AG10803 (cell line): ENCODE results near the gene VSIG10L2.
"Not testable (repeated sequence)": the region's sequence is repeated elsewhere in the genome, so short reads cannot be mapped to it uniquely, and the experiment has no call there.

Experiments
- DNase-seq: peaks from one replicate; pipeline ENCODE4 v3.0.0; 2010; ENCODE audit warnings: low read depth
- H3K4me3 ChIP-seq: 2 replicates; pipeline ENCODE4 v1.5.1; 2011; ENCODE audit warnings: mild to moderate bottlenecking, low read length, control low read depth
- TF ChIP-seq, protein P1 (sequence below): conservative IDR thresholded peaks from 2 replicates; pipeline ENCODE4 v1.5.1; 2011; ENCODE audit warnings: mild to moderate bottlenecking, low read length, control low read depth, inconsistent platforms

VSIG10L2 gene

GRCh38 chr11:125910226-125910849, 35.5 kb upstream of the VSIG10L2 start:
- TF ChIP-seq, protein P1, sequence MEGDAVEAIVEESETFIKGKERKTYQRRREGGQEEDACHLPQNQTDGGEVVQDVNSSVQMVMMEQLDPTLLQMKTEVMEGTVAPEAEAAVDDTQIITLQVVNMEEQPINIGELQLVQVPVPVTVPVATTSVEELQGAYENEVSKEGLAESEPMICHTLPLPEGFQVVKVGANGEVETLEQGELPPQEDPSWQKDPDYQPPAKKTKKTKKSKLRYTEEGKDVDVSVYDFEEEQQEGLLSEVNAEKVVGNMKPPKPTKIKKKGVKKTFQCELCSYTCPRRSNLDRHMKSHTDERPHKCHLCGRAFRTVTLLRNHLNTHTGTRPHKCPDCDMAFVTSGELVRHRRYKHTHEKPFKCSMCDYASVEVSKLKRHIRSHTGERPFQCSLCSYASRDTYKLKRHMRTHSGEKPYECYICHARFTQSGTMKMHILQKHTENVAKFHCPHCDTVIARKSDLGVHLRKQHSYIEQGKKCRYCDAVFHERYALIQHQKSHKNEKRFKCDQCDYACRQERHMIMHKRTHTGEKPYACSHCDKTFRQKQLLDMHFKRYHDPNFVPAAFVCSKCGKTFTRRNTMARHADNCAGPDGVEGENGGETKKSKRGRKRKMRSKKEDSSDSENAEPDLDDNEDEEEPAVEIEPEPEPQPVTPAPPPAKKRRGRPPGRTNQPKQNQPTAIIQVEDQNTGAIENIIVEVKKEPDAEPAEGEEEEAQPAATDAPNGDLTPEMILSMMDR, result no peak
- no peak for DNase-seq
- no peak overlapping the region for H3K4me3 ChIP-seq

GRCh38 chr11:125914601-125915000, 31.2 kb upstream of the VSIG10L2 start:
- not testable (repeated sequence) for H3K4me3 ChIP-seq, DNase-seq

DNA sequence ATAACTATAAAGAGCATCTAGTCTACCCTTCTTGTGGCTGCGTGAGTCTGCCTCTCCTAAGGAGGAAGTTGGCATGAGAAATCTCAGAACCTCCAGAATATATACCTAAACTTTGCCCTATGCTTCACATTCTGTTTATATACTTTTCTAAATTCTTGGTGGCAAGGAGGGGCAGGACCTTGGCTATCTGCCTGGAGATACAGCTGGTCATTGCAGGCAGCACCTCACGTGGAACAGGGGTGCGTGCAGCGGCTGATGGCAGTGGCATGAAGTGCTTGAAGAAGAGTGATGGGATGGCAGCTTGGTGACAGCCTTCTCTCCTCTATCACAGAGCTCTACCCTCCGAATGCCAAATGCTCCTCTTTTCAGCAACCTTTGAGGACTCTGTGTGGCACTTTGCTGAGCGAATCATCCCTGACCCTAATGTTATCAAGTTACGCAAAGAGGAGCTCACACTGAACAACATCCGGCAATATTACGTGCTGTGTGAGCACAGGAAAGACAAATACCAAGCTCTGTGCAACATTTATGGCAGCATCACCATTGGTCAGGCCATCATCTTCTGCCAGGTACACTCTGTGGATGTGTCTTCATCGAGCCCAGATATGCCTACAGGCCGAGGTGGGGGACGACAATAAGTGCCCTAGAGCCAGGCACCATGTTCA, 29.0 kb upstream of the VSIG10L2 start:
- DNase-seq, result no peak
- TF ChIP-seq, protein P1, result no peak

GRCh38 chr11:125918140-125918840, 27.6 kb upstream of the VSIG10L2 start:
- no peak overlapping the region for H3K4me3 ChIP-seq
- TF ChIP-seq, protein P1, result 0 out of 2 replicates have a peak, but pooled peaks have one; percentile 13
- DNase-seq, result peak; percentile 37

More for the DNA sequence above, 29.0 kb upstream of the VSIG10L2 start:
- H3K4me3 ChIP-seq, result no peak overlapping the region

DNA sequence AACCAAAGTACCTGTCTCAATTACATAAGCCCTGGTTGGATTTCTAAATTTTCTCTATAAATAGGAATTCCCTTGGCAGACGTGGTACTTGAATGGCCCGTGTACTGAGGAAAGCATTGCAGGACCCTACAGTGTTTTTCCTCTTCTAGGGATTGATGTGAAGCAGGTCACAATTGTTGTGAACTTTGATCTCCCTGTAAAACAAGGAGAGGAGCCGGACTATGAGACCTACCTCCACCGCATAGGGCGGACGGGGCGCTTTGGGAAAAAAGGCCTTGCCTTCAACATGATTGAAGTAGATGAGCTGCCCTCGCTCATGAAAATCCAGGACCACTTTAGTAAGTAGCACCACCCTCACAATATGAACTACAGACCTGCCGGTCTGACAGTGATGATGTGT, 24.8 kb upstream of the VSIG10L2 start:
- TF ChIP-seq, protein P1, result no peak

GRCh38 chr11:125922156-125922555, 23.7 kb upstream of the VSIG10L2 start:
- no peak overlapping the region for H3K4me3 ChIP-seq
- DNase-seq, result no peak
- TF ChIP-seq, protein P1, result no peak

More for the DNA sequence above, 24.8 kb upstream of the VSIG10L2 start:
- H3K4me3 ChIP-seq, result no peak overlapping the region
- no peak for DNase-seq

DNA sequence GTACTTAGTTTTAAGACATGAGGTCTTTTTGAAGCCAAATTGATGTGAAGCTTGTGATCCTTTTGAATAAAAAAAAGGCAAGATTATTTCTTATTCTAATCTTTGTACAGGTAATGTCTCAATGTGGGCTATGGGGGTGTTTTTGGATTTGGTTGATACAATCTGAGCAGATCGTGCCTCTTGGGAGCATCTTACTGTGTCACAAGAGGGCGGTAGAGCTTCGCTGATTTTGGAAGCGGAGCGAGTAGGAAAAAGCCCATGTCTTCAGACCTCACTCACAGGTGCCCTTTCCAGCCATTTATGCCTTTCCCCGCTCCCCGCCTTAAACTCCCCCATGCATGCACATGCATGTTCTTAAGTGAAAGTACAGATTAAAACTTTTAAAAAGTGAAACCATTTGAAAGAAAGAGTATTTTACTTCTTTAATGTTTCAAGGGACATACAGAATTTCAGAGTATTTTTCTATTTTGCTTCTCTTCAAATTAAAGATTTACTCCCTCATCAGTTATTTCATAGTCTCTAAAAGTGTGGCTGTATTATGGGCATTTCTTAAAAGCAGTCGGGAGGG, 22.7 kb upstream of the VSIG10L2 start:
- H3K4me3 ChIP-seq, result no peak overlapping the region
- peak; percentile 66 for DNase-seq
- TF ChIP-seq, protein P1, result peak; percentile 98
